GM18498 (cell line): ENCODE measurements around the gene EPN1.
A peak's percentile ranks its signal among the peaks of the same experiment; 100 is the strongest.

Experiments used
- ATAC-seq: cut with Tn5 transposase; IDR thresholded peaks from one replicate; pipeline ENCODE4 v1.9.1; 2021; ENCODE audit warnings: mild to moderate bottlenecking, moderate library complexity; ENCODE audit not compliant: unreplicated experiment

Gene EPN1

DNA sequence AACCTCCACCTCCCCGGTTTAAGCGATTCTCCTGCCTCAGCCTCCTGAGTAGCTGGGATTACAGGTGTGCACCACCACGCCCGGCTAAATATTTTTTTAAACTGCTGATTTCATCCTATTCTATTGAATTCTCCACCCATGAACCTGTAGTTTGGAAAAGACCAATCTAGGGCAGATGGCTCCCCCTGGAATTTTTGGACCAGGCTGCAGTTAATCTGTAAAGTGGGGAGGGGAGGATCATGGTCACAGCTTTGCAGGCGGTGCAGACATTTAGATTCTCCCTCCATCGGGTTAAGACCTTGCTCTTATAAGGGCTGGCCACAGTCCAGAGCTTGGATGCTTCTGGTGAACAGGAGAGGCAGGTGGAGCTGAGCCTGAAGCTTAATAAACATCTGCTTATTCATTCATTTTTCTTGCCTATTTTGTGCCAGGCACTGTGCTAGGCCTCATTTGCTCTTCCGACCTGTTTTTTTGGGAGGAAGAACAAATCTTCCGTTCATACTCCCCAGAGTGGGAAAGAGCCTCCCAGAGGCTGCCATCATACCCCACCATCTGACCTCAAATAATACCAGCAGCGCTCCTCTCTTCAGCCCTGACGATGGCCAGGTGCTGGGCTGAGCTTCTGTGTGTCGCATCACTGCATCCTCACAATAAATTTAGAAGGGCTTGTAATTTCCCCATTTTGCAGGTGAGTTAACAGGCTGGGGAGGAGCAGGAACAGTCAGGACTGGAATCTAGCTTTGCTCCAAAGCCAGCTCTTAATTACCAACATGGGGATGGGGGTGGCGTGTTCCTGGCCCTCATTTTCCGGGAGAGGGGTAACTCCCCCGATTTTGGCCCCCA, 27.9 kb upstream of the EPN1 start:
- ATAC-seq: no peak

DNA sequence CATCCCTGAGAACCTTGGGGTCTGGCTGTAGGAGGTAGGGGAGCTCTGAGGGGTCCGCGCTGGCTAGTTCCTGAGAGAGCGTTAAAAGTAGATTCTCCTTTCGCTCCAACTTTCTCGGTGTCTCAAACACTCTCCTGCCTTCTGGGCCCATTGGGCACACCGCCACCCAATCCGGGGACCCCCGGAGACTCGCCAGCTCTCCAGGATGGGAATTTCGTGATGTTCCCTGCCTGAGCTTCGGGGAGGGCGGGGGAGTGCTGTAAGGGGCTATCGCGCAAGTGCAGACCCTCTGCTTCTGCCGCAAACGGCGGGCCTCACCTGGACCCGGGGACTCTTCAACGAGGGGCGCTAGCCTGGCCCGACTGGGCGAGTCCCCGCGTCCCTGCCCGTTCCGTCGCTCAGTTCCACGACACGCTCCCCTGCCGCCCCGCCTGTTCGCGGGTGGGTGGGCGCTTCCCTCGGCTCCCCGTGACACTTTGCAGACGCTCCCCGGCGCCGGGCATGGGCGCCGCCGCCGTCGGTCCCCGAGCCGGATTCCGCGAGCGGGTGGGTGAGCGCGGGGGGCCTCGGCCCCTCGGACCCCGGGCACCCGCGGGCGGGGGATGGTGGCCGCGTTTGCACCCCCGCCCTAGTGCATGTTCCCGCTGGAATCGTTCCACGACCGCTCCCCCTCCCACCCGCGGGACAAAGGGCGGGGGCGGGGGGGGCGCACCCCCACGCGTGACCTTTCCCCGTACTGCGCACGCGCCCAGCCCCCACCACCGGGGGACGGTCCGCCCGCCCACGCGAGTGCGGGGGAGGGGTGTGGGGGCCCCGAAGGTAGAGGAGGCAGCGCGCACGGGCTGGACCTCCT, 27.1 kb upstream of the EPN1 start, which contains the start of gene CCDC106:
Gene CCDC106, plus strand, starts transcription at position 481 of the 853 bp plus-strand sequence. CDS start 835 bp downstream, outside the sequence.
- ATAC-seq: peak; percentile 32

DNA sequence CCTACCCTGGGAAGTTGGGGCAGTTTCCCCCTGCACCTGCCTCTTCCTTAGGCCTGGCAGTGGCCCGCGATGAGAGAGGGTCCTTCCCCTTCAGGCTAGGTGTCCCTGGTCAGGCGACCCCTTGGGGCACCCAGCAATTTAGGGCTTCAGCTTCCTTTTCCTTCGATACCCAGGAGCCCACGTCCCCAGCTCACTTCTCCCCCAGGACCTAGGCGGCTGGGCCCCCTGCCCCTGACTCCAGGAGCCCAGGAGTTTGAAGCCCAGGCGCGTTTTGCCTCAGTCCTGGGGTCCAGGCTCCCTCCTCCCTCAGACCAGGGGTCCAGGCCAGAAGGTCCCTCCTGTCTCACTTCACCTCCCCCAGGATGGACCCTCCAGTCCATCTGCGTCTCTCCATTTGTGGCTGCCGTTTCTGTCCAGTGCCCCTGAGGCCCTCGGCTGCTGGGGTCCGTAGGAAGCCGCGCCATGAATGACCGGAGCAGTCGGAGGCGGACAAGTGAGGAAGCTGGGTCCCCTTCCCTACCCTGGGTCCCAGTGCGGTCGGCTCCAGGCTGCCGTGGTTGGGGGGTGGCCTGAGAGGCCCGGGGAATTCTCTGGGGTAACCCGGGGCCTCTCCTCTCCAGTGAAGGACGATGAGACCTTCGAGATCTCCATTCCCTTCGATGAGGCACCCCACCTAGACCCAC, 26.3 kb upstream of the EPN1 start:
- no peak for ATAC-seq

DNA sequence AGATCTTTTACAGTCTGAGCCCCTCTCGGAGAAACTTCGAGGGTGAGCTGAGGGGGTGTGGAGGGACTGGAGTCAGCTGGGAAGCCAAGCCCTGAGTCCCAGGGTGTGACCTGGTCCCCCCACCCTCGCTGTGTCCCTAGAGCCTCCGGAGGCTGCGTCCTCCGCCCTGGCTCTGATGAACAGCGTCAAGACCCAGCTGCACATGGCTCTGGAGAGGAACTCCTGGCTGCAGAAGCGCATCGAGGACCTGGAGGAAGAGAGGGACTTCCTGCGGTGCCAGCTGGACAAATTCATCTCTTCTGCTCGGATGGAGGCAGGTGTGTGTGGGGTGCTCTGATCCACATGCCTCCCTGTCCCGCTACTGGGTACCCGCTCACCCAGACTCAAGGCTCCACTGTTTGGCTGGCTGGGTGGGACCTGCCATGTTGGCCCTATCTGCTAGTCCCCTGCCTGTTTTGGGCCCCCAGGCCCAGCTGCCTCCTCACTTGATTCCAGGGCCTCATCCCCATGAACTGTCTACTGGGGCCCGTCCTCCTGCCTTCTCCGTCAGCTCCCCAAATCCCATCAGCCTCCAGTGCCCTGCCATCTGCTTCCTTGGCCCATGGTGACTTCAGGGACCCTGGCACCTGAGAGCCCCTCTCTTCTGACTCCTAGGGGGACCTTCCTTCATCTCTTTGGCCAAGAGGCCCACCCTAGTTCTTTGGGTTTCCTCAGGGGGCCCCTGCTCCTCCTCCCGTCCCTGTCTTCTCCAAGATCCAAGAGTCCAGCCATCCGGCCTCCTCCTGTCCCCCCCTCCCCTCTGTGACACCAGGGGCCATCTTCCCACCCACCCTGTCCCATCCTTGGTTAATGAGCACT, 25.5 kb upstream of the EPN1 start:
- ATAC-seq: no peak

DNA sequence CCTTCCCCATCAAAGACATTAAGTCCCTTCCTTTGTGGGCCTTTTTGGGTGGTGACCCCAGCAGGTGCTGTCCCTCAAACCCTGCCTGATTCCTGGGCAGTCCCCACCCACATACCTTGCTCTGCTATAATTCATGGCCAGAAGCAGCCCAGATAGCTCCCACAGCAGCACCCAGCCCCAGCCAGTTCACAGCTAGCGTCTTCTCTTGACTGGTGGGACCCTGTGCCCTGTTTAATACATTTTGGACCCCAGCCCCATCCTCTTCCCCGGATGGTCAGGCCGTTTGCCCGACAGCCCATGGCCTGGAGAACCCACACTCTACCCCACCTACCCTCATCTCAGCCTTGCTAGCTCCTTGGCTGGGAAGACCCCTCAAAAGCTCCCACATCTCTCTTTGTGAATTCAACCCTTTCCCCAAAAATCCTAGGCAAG, 24.9 kb upstream of the EPN1 start:
- no peak for ATAC-seq

DNA sequence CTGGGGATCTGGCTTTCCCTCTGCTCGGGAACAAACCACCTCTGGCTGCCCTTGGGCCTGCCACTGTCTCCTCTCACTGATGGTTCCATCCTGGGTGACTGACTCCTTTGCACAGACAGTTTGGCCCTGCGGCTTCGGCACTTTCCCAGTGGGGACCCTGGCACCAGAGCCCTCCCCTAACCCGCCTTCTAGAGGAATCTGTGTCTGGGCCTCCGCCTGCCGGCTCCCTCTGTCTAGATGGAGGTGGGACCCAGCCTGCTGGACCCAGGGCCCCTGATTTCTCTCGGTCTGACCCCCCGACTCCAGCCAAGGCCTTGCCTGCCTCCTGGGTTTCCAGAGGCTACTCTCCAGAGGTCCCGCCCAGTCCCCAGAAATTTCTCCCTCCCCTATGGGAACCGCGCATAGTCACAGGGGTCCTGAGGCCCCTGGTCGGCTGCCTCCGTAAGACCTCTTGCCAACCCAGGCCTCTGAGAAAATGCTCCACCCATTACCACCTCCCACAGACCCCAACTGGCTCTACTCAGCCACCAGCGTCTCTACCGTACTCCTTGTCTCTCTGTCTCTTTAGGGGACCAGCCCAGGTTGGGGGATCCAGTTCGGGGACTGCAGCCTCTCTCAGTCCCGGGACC, 24.3 kb upstream of the EPN1 start:
- ATAC-seq: no peak

DNA sequence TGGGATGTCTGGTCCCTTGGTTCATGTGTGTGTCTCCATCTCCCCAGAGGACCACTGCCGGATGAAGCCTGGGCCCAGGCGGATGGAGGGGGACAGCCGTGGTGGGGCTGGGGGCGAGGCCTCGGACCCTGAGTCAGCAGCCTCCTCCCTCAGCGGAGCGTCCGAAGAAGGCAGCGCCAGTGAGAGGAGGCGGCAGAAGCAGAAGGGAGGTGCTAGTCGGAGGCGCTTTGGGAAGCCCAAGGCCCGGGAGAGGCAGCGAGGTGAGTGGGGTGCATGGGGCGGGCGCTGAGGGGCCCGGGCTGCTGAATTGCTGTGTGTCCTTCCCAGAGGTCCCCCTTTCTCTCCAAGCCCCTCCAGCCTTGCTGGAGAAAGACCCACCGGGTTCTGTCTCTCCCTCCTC, 23.8 kb upstream of the EPN1 start:
- no peak for ATAC-seq

DNA sequence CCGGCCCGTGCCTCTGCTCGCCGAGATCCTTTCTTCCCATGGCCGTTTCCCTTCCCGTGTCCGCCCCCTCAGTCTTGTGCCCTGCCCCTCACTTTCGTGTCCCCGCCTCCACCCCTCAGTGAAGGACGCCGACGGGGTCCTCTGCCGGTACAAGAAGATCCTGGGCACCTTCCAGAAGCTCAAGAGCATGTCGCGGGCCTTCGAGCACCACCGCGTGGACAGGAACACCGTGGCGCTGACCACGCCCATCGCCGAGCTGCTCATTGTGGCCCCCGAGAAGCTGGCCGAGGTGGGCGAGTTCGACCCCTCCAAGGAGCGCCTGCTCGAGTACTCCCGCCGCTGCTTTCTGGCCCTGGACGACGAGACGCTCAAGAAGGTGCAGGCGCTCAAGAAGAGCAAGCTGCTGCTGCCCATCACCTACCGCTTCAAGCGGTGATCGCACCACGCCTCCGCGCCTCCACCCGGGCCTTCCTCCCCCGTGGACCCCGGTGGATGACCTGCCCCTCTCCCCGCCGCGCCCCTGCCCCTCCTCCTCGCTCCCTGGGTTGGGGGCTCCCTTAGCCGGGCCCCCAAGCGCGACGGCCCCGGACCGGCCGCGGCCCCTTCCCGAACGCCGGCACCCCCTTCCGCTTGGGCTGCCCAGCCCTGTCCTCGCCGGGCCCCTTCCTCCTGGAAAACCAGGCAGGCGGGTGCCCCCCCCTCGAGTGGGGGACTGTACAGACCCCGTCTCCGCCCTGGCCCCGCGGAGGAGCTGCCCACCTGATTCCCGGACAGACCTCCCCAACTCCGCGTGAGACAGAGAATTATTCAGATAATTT, 22.5 kb upstream of the EPN1 start:
- ATAC-seq: no peak

DNA sequence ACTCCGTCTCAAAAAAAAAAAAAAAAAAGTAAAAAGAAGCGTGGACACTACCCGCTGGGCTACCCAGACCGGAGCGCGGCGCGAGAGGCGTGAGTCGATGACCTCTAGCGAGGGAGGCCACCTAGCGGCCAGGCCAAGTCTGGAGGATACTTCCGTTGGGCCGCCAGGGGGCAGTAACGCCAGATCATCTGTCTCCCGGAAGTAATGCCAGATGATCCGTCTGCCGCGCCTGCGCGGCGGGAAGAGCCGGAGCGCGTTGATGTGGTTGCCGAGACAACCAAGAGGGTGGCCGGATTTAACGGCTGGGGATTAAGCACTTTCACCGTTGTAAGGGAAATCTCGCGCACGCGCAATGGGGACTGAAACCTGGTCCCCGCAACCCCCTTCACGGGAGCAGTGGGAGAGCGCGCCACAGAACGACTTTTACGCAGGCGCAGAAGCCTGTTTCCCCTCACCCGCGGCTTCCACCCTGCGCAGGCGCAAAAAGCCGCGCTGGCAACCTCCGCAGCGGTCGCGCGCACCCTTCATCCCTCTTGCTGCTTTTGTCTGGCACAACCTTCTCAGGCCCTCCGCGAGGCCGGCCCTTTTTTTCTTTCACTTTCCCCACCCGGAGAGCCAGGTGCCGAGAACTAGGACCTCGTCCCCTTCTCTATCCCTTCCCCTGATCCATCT, 21.2 kb upstream of the EPN1 start:
- ATAC-seq: peak; percentile 45

DNA sequence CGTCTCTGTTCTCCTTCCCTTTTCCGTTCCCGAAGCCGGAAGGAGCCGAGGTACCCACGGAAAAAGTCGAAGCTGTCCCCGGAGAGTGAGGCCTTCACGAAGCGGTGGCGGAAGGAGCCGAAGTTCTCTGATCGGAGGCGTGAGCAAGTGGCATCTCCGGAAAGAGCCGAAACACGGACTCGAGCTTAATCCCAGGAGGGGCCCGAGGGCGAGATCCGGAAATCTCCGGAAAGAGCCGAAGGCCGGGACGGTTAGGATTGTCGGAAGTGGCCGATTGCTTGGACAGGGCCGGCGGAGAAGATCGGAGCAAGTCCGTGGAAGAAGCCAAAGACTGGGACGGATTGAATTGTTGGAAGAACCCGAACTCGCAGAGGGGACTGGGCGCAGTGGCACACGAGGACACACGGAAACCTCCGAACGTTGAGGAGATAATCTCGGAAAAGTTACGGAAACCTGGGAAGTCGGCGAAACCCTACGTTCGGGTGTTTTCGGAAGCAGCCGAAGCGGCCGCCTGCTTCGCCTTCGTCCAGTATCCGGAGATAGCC, 20.6 kb upstream of the EPN1 start:
- peak; percentile 60 for ATAC-seq

DNA sequence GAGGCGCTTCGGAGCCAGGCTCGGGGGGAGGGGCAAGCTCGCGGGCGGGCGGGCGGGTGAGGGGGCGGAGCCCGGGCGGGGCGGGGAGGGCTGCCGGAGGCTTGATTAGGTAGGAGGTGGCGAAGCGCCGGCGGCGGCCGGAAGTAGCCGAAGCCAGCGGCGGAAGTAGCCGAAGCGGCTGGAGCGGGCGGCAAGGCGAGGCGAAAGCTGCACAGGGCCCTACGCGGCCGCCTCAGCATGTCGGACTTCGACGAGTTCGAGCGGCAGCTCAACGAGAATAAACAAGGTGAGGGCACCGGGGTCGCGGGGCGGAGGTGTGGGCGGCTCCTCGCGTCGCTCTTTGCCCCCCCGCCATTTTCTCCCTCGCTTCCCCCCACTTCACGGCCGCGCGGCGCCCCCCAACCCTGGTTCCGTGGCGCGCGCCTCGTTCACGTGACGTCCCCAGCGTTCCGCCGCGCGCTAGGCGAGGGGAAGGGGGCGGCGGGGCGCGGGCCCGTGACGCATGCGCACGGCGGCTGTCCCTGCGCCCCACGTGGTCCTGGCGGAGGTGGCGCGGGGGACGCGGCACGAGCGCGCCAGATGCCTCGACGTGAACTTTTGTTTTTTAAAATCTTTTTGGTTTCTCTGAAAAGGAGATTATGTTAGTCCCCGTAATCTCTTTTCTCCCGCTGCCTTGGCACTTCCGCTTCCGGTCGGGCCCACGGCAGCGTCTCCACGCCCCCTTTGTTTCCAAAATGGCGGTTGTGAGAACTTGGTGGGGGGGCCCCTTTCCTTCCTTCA, 20.0 kb upstream of the EPN1 start, which contains the start of gene U2AF2:
Gene U2AF2, plus strand, starts transcription at position 168 of the 780 bp plus-strand sequence. Its CDS starts 70 bp downstream, at position 238.
- peak; percentile 27 for ATAC-seq

DNA sequence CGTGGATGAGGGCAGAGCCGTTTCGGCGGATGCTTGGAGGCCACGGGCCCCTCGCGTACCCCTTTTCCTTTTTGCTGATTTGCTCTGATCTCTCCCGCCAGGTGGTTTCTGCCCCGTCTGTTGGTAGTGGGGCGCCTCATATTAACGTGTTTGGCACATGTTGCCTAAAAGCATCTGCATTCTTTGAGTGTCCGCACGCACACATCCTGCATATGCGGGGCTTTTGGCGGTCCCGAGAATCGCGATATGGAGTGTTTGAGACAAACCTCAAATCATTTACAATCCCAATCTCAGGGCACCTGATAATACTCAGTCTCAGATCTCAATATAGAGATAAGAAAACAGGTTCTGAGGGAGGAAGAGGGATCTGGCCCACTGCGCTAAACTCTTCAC, 19.4 kb upstream of the EPN1 start:
- ATAC-seq: no peak

DNA sequence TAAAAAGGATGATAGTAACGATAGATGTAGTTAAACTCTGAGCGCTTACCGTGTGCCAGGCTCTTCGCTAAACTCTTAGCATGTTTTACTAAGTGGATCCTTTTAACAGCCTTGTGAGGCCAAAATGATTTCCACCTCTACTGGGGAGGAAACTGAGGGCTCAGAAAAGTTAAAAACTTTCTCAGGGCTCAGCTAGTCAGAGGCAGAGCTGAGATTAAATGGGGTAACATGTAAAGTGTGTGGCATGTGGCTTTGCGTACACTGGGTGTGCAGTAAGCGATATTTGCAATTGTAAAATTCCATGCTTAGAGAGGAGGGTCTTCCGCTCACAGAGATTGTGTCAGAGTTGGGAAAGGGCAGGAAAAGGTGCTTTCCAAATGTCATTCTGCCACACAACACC, 18.5 kb upstream of the EPN1 start:
- ATAC-seq: no peak

DNA sequence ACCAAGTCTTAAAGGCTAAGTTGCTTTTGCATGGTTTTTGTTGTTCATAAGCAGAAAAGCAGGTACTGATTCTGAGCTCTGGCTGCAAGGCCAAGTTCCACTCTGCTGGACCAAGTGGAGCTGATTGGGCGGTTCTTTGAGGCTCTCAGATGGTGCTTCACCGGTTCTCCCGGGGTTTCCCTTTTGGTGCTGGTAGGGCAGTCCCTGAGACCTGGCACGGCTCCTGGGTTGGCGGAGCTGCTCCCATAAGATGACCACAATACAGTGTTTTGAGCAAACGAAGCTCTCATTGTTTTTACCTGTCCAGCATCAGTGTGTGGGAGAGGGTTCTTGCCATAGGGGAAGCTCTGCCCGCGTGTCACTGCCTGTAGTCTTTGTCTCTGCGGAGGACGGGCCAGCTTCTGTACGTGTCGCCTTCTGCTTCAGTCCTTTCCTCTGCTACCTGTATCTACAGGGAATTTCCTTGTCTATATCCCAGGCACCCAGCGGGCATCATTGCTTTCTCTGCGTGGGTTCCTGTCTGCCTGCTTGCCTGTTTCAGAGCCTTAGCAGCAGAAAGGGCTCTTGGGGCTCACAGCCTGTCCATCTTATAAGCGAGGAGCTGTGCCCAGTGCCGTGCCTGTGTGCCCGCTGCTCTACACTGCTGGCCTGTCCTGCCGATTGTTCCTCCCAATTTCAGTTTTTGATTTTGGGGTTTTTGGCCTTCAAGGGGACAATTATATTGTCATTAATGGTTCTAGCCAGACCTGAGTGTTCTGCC, 17.9 kb upstream of the EPN1 start:
- no peak for ATAC-seq

DNA sequence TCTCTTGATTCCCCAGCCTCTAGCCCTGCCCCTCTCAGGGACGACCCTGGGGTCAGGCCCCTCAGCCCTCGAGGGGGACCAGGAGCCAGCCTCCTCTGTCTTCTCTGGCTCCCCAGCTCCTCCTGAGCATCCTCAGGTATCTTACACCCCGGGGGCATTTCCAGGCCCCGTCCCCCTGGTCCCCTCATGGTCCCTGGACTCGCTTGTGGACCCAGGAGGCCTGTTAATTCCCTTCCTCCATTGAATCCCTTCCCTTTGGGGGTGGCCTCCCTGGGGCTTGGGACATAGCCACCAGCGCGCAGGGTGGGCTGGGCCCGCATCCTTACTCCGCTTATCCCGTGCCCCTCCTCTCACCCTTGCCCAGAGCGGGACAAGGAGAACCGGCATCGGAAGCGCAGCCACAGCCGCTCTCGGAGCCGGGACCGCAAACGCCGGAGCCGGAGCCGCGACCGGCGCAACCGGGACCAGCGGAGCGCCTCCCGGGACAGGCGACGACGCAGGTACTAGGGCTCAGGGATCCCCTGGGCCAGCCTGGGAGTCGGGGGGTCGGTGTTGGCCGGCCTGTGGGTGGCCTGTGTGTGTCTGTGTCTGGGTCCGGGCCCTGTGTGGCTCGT, 16.1 kb upstream of the EPN1 start:
- ATAC-seq: no peak

DNA sequence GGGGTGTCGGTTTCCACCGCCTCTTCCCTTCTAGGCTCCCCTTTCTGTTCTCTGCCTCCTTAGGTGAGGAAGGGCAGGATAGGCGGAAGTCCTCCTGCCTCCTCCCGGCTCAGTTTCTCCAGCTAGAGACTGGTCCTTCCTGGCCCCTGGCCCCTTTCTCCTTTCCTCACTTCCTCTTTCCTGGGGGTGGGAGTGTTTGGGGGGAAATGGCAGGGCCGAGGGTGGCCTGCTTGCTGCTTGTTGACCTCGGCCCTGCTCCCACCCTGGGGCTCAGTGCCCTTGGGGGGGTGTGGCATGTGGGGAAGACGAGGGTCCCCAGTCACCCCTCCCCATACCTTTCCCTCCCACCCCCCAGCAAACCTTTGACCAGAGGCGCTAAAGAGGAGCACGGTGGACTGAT, 15.2 kb upstream of the EPN1 start:
- no peak for ATAC-seq
